NB4 (cell line): ENCODE measurements around the gene SRGAP2.
"Not testable (repeated sequence)": the region's sequence is repeated elsewhere in the genome, so short reads cannot be mapped to it uniquely, and the experiment has no call there.

Source experiments
- MYC ChIP-seq: IDR thresholded peaks from 2 replicates; pipeline ENCODE4 v1.6.1; 2011; ENCODE audit warnings: low read depth, low read length
- POLR2A ChIP-seq: IDR thresholded peaks from 2 replicates; pipeline ENCODE4 v1.6.1; 2011; ENCODE audit warnings: mild to moderate bottlenecking; ENCODE audit not compliant: insufficient read length; ENCODE audit errors: extremely low read depth
- TF ChIP-seq, protein P1 (sequence below): IDR thresholded peaks from one replicate; pipeline ENCODE4 v1.5.1; 2012; ENCODE audit warnings: low read depth, low read length
- TF ChIP-seq, protein P2 (sequence below): IDR thresholded peaks from 2 replicates; pipeline ENCODE4 v1.6.1; 2011; ENCODE audit warnings: low read depth, low read length

DNA sequence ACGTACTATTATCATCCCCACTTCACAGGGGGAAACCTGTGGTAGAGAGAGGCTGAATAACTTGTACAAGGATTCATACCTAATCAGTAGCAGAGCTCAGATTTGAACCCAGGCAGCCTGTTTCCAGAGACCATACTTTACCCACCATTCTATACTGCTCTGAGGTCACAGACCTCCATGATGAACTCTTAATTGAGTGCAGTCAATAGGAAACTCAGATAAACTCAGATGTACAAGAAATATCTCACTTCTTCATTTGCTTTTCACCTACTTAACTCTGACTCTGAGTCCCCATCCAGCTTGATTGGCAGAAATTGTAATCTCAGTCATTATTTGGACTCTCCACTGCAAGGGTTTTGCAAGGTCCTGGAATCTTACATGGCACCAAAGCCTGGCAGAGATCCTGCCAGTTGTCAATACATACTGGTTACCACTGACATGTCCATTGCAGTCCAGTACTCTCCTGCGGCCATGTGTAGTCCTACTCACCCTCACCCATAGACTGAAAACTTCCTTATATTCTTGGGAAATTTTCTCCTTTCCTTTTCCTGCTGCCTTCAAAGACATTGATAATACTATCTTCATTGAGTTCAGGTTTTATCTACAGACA lies 30.1 kb upstream of the SRGAP2 start:
- not testable (repeated sequence) for TF ChIP-seq POLR2A, MYC
- TF ChIP-seq, protein P1, sequence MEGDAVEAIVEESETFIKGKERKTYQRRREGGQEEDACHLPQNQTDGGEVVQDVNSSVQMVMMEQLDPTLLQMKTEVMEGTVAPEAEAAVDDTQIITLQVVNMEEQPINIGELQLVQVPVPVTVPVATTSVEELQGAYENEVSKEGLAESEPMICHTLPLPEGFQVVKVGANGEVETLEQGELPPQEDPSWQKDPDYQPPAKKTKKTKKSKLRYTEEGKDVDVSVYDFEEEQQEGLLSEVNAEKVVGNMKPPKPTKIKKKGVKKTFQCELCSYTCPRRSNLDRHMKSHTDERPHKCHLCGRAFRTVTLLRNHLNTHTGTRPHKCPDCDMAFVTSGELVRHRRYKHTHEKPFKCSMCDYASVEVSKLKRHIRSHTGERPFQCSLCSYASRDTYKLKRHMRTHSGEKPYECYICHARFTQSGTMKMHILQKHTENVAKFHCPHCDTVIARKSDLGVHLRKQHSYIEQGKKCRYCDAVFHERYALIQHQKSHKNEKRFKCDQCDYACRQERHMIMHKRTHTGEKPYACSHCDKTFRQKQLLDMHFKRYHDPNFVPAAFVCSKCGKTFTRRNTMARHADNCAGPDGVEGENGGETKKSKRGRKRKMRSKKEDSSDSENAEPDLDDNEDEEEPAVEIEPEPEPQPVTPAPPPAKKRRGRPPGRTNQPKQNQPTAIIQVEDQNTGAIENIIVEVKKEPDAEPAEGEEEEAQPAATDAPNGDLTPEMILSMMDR = not testable (repeated sequence)
- TF ChIP-seq, protein P2, sequence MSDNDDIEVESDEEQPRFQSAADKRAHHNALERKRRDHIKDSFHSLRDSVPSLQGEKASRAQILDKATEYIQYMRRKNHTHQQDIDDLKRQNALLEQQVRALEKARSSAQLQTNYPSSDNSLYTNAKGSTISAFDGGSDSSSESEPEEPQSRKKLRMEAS = not testable (repeated sequence)
